ENCODE data around the gene PRKCE. TPM values are rescaled to one million over a fixed set of nuclear protein-coding genes. Genes with fewer than 3 reads are reported as not detected.

The PRKCE gene
- polyA plus RNA-seq, 1 of the 3 experiments (the other 2 are of a cell fraction), result 16.3 TPM

DNA sequence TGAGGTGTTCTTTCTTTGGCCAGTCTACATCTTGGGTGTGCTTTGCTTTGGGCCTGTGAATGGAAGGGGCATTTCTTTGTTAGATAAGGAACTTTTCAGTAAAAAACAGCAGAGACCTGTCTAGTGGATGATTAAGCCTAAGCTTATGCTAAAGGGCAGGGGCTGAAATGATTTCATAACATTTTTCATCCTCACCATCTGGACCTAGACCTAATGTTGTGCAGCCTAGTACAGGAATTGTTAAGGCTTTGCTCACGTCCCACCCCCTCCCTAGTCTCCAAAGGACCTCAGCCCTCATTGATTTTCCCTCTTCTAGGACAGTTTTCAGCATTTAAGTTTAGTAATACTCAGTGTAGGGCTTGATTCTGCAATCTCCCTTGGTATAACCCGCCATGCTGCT is 111.8 kb downstream of the PRKCE start:
- Histone ChIP-seq H3K4me1 (ENCODE audit: control insufficient read depth in 1 of 2, insufficient read depth in 2 of 2, low read depth in 1 of 2, low read length in 1 of 2) (peaks cover 7 to 65% of the 10 kb centered on the region in 2 experiments; a peak in 2 of 4 replicates), H4K20me1 (ENCODE audit: insufficient read depth) (peaks cover 6% of the 10 kb centered on the region; the same call in 1 of the 2 replicates), H3K36me3 (replicated peaks in 1 of 2; ENCODE audit: control insufficient read depth in 1 of 2, insufficient read depth in 2 of 2, low read length in 1 of 2) (no peaks in the 10 kb centered on the region), H3K79me2 (ENCODE audit: insufficient read depth) (no peaks in the 10 kb centered on the region; the same call in 1 of the 2 replicates), H3K27ac (ENCODE audit: low read depth in 2 of 2, low read length in 1 of 2) (no peak overlapping the region), H3K27me3 (ENCODE audit: insufficient read depth) (no peaks in the 10 kb centered on the region), H2AFZ (ENCODE audit: low read depth) (no peak overlapping the region), H3K9me2 (no peaks in the 10 kb centered on the region), H3K4me2 (no peak overlapping the region), H3K9ac (no peak overlapping the region), H3F3A (replicated peaks; ENCODE audit: insufficient read depth) (peaks cover 17% of the 10 kb centered on the region), H3K4me3 (ENCODE audit: low read depth in 2 of 2, low read length in 1 of 2) (no peak overlapping the region), H3K9me3 (no peaks in the 10 kb centered on the region)
- ChIA-PET CTCF (interaction anchor here (1.0 to 7.8 kb wide), 6 partner anchors 15 to 173 kb away, joined by 3 to 59 read pairs (median 3); no protein-coding TSS in a partner anchor), POLR2A (no interaction called here)
- no peak for DNase-seq
- WGBS (ENCODE audit: low lambda C conversion rate), result 85% methylated on average over 2 of the region's 2 CpGs
- no peak for TF ChIP-seq RCOR1 (IDR thresholded peaks at IDR 0.05; ENCODE audit: low read length)
- no peak for TF ChIP-seq RXRA (IDR thresholded peaks at IDR 0.05; ENCODE audit: borderline replicate concordance, low read depth)
- TF ChIP-seq MXI1 (IDR thresholded peaks at IDR 0.05; ENCODE audit: low read depth, low read length), result no peak
- TF ChIP-seq NRF1 (IDR thresholded peaks at IDR 0.05; ENCODE audit: low read depth, low read length), result no peak
- TF ChIP-seq, protein P1, sequence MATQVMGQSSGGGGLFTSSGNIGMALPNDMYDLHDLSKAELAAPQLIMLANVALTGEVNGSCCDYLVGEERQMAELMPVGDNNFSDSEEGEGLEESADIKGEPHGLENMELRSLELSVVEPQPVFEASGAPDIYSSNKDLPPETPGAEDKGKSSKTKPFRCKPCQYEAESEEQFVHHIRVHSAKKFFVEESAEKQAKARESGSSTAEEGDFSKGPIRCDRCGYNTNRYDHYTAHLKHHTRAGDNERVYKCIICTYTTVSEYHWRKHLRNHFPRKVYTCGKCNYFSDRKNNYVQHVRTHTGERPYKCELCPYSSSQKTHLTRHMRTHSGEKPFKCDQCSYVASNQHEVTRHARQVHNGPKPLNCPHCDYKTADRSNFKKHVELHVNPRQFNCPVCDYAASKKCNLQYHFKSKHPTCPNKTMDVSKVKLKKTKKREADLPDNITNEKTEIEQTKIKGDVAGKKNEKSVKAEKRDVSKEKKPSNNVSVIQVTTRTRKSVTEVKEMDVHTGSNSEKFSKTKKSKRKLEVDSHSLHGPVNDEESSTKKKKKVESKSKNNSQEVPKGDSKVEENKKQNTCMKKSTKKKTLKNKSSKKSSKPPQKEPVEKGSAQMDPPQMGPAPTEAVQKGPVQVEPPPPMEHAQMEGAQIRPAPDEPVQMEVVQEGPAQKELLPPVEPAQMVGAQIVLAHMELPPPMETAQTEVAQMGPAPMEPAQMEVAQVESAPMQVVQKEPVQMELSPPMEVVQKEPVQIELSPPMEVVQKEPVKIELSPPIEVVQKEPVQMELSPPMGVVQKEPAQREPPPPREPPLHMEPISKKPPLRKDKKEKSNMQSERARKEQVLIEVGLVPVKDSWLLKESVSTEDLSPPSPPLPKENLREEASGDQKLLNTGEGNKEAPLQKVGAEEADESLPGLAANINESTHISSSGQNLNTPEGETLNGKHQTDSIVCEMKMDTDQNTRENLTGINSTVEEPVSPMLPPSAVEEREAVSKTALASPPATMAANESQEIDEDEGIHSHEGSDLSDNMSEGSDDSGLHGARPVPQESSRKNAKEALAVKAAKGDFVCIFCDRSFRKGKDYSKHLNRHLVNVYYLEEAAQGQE (IDR thresholded peaks at IDR 0.05; ENCODE audit: low read depth, low read length), result no peak

DNA sequence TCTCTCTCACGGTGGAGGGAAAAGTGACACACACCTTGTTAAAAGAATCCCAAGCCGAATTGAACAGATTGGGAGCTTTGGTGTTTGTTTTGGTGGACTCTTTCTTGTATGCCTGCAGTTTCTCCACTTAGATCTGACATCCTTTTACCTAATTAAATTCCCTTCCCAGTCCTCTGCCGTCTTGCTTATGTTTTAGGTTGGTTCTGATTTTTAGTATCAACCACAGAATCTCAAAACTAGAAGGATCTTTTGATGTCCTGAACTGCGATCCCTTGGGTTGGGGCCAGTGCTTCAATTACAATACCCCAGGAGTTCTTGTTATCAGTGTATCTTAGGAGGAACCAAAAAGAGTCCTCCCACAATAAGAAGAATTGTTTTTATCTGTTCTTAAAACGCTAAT is 112.3 kb downstream of the PRKCE start:
- H3K9ac ChIP-seq, result no peak overlapping the region
- H3K4me1 ChIP-seq (ENCODE audit: control insufficient read depth in 1 of 2, insufficient read depth in 2 of 2, low read depth in 1 of 2, low read length in 1 of 2), result peaks cover 7 to 68% of the 10 kb centered on the region in 2 experiments; a peak in 2 of 4 replicates
- H3K36me3 ChIP-seq (replicated peaks in 1 of 2; ENCODE audit: control insufficient read depth in 1 of 2, insufficient read depth in 2 of 2, low read length in 1 of 2), result no peaks in the 10 kb centered on the region
- no peak overlapping the region for H3K4me3 ChIP-seq (ENCODE audit: low read depth in 2 of 2, low read length in 1 of 2)
- ChIA-PET POLR2A (no interaction called here), CTCF (interaction anchor here (1.2 to 7.8 kb wide), 2 partner anchors 15 to 120 kb away, joined by 4 to 59 read pairs; no protein-coding TSS in a partner anchor)
- peaks cover 17% of the 10 kb centered on the region for H3F3A ChIP-seq (replicated peaks; ENCODE audit: insufficient read depth)
- no peaks in the 10 kb centered on the region for H3K9me2 ChIP-seq
- H3K27me3 ChIP-seq (ENCODE audit: insufficient read depth), result no peaks in the 10 kb centered on the region
- no peaks in the 10 kb centered on the region for H3K9me3 ChIP-seq
- no peak overlapping the region for H3K27ac ChIP-seq (ENCODE audit: low read depth in 2 of 2, low read length in 1 of 2)
- peaks cover 6% of the 10 kb centered on the region; the same call in 1 of the 2 replicates for H4K20me1 ChIP-seq (ENCODE audit: insufficient read depth)
- no peak overlapping the region for H3K4me2 ChIP-seq
- TF ChIP-seq ELF1 (IDR thresholded peaks at IDR 0.05) (no peak), TEAD4 (IDR thresholded peaks at IDR 0.05; ENCODE audit: borderline replicate concordance, insufficient read depth) (no peak), RFX5 (IDR thresholded peaks at IDR 0.05; ENCODE audit: low read length) (no peak), NRF1 (IDR thresholded peaks at IDR 0.05; ENCODE audit: low read depth, low read length) (no peak), FOXJ3 (CRISPR knock-in tag; IDR thresholded peaks at IDR 0.05) (no peak), MEF2A (IDR thresholded peaks at IDR 0.05; ENCODE audit: borderline replicate concordance, low read depth) (no peak), CHD2 (IDR thresholded peaks at IDR 0.05; ENCODE audit: low read length, partially characterized antibody) (no peak), RXRA (IDR thresholded peaks at IDR 0.05; ENCODE audit: borderline replicate concordance, low read depth) (no peak), RCOR1 (IDR thresholded peaks at IDR 0.05; ENCODE audit: low read length) (no peak), GABPA (IDR thresholded peaks at IDR 0.05; ENCODE audit: low read depth) (no peak), TCF12 (IDR thresholded peaks at IDR 0.05) (no peak)
- TF ChIP-seq, protein P2, sequence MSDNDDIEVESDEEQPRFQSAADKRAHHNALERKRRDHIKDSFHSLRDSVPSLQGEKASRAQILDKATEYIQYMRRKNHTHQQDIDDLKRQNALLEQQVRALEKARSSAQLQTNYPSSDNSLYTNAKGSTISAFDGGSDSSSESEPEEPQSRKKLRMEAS (IDR thresholded peaks at IDR 0.05; ENCODE audit: low read depth), result no peak
- TF ChIP-seq, protein P3, sequence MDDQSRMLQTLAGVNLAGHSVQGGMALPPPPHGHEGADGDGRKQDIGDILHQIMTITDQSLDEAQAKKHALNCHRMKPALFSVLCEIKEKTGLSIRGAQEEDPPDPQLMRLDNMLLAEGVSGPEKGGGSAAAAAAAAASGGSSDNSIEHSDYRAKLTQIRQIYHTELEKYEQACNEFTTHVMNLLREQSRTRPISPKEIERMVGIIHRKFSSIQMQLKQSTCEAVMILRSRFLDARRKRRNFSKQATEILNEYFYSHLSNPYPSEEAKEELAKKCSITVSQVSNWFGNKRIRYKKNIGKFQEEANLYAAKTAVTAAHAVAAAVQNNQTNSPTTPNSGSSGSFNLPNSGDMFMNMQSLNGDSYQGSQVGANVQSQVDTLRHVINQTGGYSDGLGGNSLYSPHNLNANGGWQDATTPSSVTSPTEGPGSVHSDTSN (IDR thresholded peaks at IDR 0.05), result no peak
- WGBS (ENCODE audit: low lambda C conversion rate), result 58% methylated on average over 5 of the region's 5 CpGs
- no peak overlapping the region for H2AFZ ChIP-seq (ENCODE audit: low read depth)
- H3K79me2 ChIP-seq (ENCODE audit: insufficient read depth), result no peaks in the 10 kb centered on the region
- DNase-seq, result no peak

Measured in SK-N-SH (cell line).